AG09309 (cell line): Measurements from ENCODE around the gene ETV3.

Experiments
- DNase-seq: peaks from one replicate; pipeline ENCODE4 v3.0.0-alpha.2; 2010; ENCODE audit warnings: low read depth
- H3K4me3 ChIP-seq: 2 replicates; pipeline ENCODE4 v1.5.1; 2011; ENCODE audit warnings: mild to moderate bottlenecking, low read depth, low read length, moderate library complexity; ENCODE audit not compliant: control insufficient read depth
- TF ChIP-seq, protein P1 (sequence below): IDR thresholded peaks from 2 replicates; pipeline ENCODE4 v1.5.1; 2011; ENCODE audit warnings: mild to moderate bottlenecking, low read depth, low read length, inconsistent platforms; ENCODE audit not compliant: insufficient read depth, control insufficient read depth; ENCODE audit errors: missing control alignments

ETV3 gene

GRCh38 chr1:157098519-157098918 lies 39.7 kb downstream of the ETV3 start:
- no peak for DNase-seq
- H3K4me3 ChIP-seq: no peak overlapping the region
- TF ChIP-seq, protein P1, sequence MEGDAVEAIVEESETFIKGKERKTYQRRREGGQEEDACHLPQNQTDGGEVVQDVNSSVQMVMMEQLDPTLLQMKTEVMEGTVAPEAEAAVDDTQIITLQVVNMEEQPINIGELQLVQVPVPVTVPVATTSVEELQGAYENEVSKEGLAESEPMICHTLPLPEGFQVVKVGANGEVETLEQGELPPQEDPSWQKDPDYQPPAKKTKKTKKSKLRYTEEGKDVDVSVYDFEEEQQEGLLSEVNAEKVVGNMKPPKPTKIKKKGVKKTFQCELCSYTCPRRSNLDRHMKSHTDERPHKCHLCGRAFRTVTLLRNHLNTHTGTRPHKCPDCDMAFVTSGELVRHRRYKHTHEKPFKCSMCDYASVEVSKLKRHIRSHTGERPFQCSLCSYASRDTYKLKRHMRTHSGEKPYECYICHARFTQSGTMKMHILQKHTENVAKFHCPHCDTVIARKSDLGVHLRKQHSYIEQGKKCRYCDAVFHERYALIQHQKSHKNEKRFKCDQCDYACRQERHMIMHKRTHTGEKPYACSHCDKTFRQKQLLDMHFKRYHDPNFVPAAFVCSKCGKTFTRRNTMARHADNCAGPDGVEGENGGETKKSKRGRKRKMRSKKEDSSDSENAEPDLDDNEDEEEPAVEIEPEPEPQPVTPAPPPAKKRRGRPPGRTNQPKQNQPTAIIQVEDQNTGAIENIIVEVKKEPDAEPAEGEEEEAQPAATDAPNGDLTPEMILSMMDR: no peak

DNA sequence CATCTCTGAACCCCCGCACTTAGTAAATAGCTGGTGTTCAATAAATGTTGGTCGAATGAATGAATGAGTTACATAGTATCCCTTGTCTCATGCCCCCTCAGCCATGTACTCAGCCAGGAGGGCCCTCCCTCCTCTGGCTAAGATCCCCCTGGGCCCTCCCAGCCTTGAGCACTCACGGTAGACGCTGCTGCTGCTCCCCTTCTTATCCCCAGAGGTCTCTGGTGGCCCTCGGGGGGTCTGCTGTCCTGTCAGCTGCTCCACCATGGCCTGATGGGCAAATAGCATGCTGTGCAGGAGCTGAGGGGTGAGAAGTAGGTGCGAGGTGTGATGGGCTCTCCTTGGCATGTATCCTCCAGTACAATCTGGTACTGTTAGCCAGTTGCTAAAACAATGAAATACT lies 40.5 kb downstream of the ETV3 start:
- H3K4me3 ChIP-seq: no peak overlapping the region
- DNase-seq: no peak
- TF ChIP-seq, protein P1: no peak

GRCh38 chr1:157096881-157097280 lies 41.3 kb downstream of the ETV3 start:
- H3K4me3 ChIP-seq: no peak overlapping the region
- TF ChIP-seq, protein P1: no peak
- no peak for DNase-seq

DNA sequence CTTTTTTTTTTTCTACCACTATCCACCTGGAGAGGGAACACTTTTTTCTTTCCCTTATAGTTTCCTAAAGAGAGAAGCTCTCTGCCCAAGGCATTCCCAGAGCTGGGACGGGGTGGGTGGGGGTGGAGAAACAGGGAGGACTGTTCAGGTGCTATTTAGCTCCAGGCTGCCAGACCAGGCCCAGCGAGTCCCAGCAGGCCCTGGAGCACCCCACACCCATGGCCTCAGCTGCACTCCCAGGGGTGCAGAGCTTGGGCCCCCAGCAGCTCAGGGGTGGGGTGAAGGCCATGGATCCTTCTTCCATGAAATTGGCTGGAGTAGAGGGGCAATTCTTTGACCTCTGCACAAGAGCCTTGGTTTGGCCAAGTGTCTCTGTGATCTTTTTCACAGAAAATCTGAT lies 42.6 kb downstream of the ETV3 start:
- H3K4me3 ChIP-seq: no peak overlapping the region
- TF ChIP-seq, protein P1: no peak
- DNase-seq: no peak

- no peak overlapping the region for H3K4me3 ChIP-seq
- TF ChIP-seq, protein P1: no peak
- no peak for DNase-seq
Measured at GRCh38 chr1:157095091-157095490, 43.1 kb downstream of the ETV3 start.

DNA sequence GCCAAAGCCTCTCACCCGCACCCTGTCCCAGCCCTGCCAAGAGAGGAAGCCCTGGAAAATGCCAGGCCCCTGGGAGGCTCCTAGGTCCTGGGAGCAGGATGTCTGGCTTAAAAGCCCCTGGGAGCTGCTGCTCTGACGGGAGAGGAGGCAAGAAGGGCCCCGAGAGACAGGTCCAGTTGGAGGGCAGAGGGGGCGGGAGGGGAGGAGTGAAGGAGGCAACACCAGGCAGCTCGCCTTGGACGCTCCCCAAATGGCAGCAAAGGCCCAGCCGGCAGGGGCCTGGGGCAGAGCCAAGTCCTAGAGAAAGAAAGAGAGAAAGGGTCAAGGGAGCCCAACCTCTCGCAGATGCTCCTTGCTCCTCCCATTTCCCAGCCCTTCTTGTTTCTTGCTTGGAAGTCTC lies 45.4 kb downstream of the ETV3 start:
- DNase-seq: no peak
- no peak overlapping the region for H3K4me3 ChIP-seq
- TF ChIP-seq, protein P1: no peak
